ENCODE measurements around the gene AIF1L. TPM values are rescaled to one million over a fixed set of nuclear protein-coding genes. Genes with fewer than 3 reads are reported as not detected.

The AIF1L gene
- total RNA-seq, 4 donors from 2014 or later: 19.9 to 121 (median 38.4) TPM

- ATAC-seq (ENCODE audit: low FRiP score): no peak
- TF ChIP-seq CTCF (IDR thresholded peaks at IDR 0.05): no peak
- no peak for DNase-seq (ENCODE audit: low spot score)
Observed at GRCh38 chr9:131078427-131079366, 17.6 kb upstream of the AIF1L start.

DNA sequence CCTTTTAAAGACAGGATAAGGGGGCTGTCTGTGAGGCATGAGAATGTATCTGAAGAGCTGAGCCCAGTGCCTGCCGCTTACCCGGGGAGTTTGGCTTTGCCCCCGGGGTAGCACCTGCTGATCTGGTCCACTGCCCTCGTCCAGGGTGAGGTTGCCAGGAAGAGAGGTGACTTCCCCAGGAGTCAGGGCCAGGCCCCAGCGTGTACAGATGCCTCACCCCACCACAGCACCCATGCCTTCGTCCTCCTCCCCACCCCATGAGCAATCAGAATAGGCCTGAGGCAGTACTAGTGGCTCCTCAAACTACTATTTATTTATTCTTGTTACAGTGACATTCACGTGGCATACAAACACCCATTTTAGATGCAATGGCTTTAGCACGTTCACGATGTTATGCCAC is 15.7 kb upstream of the AIF1L start:
- TF ChIP-seq CTCF (IDR thresholded peaks at IDR 0.05): no peak
- DNase-seq (ENCODE audit: low spot score): no peak
- ATAC-seq (ENCODE audit: low FRiP score): no peak

- ATAC-seq (ENCODE audit: low FRiP score): no peak
- no peak for TF ChIP-seq CTCF (IDR thresholded peaks at IDR 0.05)
- DNase-seq (ENCODE audit: low spot score): no peak
Observed at GRCh38 chr9:131081868-131082267, 14.5 kb upstream of the AIF1L start.

DNA sequence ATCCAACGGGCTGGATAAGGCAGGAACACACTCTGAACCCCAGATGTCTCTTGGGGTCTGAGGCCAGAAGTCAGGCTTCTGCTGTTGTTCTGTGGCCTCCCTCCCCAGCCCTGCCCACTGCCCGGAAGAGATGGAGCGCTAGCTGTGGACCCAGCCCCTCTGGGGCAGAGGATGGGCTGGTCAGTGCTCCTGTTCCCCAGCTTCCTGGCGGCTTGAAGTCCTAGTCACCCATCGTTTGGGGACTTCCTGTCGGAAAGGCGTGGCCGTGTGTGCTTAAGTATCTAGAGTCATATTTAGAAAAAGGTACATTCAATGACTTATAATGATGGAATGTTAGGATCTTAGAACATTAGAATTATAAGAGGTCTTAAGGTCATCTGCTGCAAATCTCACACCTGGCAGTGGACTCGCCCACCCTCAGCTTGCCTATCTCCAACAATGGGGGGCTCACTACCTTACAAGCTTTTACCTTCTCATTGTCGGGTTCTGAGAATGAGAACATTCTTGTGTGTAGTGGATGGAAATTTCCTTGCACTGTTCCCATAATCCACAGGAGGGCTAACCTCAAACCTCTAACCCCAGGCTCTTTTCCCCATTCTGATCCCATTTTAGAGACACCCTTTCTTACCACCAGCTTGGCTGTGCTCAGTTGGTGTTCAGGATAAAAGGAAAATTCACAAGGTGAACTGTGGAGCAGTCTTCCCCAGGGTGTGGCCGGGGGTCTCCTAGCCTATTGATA is 13.4 kb upstream of the AIF1L start:
- ATAC-seq (ENCODE audit: low FRiP score) (no peak), DNase-seq (ENCODE audit: low spot score) (no peak)
- no peak for TF ChIP-seq CTCF (IDR thresholded peaks at IDR 0.05)

- DNase-seq (ENCODE audit: low spot score) (no peak), ATAC-seq (ENCODE audit: low FRiP score) (no peak)
- TF ChIP-seq CTCF (IDR thresholded peaks at IDR 0.05): no peak
Observed at GRCh38 chr9:131084661-131085369, 11.5 kb upstream of the AIF1L start.

DNA sequence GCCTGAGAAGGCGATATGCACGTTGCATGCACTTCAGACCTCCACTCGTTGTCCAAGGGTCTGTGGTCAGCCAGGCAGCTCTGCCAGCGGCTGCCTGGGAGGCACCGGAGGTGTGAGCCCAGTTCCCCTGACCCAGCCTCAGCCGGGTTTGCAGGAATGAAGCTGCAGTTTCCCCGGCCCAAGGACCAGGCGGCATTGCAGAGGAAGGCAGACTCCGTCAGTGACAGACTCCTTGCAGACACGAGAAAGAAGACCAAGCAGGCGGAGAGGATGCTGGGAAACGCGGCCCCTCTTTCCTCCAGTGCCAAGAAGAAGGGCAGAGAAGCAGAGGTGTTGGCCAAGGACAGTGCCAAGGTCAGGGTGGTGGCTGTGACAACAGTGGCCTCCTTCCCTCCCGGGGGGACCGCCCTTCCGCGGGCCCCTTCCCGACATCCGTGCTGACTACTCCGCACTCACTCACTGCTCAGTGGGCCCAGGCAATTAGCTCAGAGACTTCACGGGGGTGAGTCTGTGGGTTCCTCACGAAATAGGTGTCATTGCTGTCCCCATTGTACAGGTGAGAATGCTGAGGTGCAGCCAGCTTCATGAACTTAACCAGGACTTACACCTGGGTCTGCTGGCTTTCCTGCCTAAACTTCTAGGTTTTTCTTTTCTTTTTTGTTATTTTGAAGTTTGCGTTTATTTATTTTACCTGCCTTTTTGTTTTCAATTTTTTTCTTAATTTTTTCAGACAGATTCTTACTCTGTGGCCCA is 10.8 kb upstream of the AIF1L start:
- no peak for TF ChIP-seq CTCF (IDR thresholded peaks at IDR 0.05)
- ATAC-seq (ENCODE audit: low FRiP score) (no peak), DNase-seq (ENCODE audit: low spot score) (no peak)
